ENCODE results near the gene CENPT. TPM values are rescaled to one million over a fixed set of nuclear protein-coding genes. Genes with fewer than 3 reads are reported as not detected.

The CENPT gene
- total RNA-seq, 1 donor from 2014 or later, result 48.5 TPM

DNA sequence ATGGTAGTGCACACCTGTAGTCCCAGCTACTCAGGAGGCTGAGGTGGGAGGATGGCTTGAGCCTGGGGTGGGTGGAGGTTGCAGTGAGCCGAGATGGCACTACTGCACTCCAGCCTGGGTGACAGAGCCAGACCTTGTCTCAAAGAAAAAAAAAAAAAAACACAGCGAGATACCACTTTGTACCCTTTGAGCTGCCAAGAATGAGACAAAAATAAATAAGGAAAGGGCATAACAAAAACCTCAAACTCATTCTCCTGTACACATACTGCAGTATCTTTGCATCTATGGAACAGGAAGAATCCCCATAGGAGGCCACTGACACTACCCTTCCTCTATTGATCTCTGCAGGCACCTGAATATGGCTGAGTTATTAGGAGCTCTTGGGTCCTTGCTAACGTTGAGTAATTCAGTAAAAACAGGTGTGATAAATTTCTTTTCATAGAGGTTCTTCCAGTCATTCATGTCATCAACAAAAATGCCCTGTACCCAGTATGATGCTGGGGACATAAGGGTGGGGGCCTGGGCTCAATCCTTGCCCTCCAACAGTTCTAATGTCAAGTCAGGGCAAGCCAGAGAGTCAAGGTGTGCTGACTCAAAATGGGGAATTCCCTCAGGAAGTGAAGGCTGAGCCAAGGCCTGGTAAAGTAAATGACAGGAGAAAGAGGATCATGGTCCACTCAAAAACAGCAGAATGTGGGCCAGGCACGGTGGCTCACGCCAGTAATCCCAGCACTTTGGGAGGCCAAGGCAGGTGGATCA is 68.1 kb downstream of the CENPT start:
- DNase-seq (ENCODE audit: extremely low read depth, low read depth, low spot score), result no peak

Other genes with a start within 250 kb of the CENPT start
- gene CARMIL2, start 202.5 kb downstream of the CENPT start, total RNA-seq, result 0.63 and 3.3 TPM in 2 replicates
- 23.3 and 24.1 TPM in 2 replicates for gene ACD, start 187.4 kb downstream of the CENPT start, total RNA-seq
- 0.82 and 1.9 TPM in 2 replicates for gene PARD6A, start 186.7 kb downstream of the CENPT start, total RNA-seq
- 20.5 and 25.9 TPM in 2 replicates for gene ENKD1, start 180.9 kb downstream of the CENPT start, total RNA-seq
- gene C16orf86, start 180.9 kb downstream of the CENPT start, total RNA-seq, result 3.9 and 4.9 TPM in 2 replicates
- 31.5 and 35.7 TPM in 2 replicates for gene GFOD2, start 128.4 kb downstream of the CENPT start, total RNA-seq
- gene RANBP10, start 41.1 kb downstream of the CENPT start, total RNA-seq, result 9.2 and 15.5 TPM in 2 replicates
- 0.39 and 0.88 TPM in 2 replicates for gene TSNAXIP1, start 40.8 kb downstream of the CENPT start, total RNA-seq
- 30.8 and 36.8 TPM in 2 replicates for gene THAP11, start 5.4 kb downstream of the CENPT start, total RNA-seq
- gene NUTF2, start 760 bp downstream of the CENPT start, total RNA-seq, result 253 and 269 TPM in 2 replicates
- gene EDC4, start 25.4 kb upstream of the CENPT start, total RNA-seq, result 73.3 and 75.7 TPM in 2 replicates
- gene NRN1L, start 37.2 kb upstream of the CENPT start, total RNA-seq, result 0.76 and 1.3 TPM in 2 replicates
- gene PSKH1, start 45.6 kb upstream of the CENPT start, total RNA-seq, result 22.4 and 36.7 TPM in 2 replicates
- gene CTRL, start 84.2 kb upstream of the CENPT start, total RNA-seq, result 0.12 and 0.34 TPM in 2 replicates
- gene PSMB10, start 89.2 kb upstream of the CENPT start, total RNA-seq, result 70.6 and 77.1 TPM in 2 replicates
- gene LCAT, start 96.4 kb upstream of the CENPT start, total RNA-seq, result 8.0 and 20.0 TPM in 2 replicates
- 44.6 and 99.8 TPM in 2 replicates for gene SLC12A4, start 120.9 kb upstream of the CENPT start, total RNA-seq
- not detected in 2 replicates for gene DPEP3, start 132.8 kb upstream of the CENPT start, total RNA-seq
- gene DPEP2, start 151.8 kb upstream of the CENPT start, total RNA-seq, result 0.23 TPM in 1 of 2 replicates, not detected in the other
- gene DPEP2NB, start 168.2 kb upstream of the CENPT start, total RNA-seq, result not detected in 2 replicates
- 5.3 and 7.5 TPM in 2 replicates for gene DDX28, start 175.5 kb upstream of the CENPT start, total RNA-seq
- gene DUS2, start 175.6 kb upstream of the CENPT start, total RNA-seq, result 10.9 and 12.4 TPM in 2 replicates
- 17.1 and 22.8 TPM in 2 replicates for gene NFATC3, start 237.7 kb upstream of the CENPT start, total RNA-seq

Measured in glomerular endothelial cell (primary cell).